ENCODE results near the gene CTSA.

GRCh38 chr20:45909336-45909808 lies 18.2 kb downstream of the CTSA start:
- TF ChIP-seq POLR2A (IDR thresholded peaks at IDR 0.05) (no peak), CTCF (IDR thresholded peaks at IDR 0.05) (no peak)
